Measurements from ENCODE around the gene RSPH4A. TPM values are rescaled to one million over a fixed set of nuclear protein-coding genes. Genes with fewer than 3 reads are reported as not detected.
"Not testable (repeated sequence)": the region's sequence is repeated elsewhere in the genome, so short reads cannot be mapped to it uniquely, and the experiment has no call there.

RSPH4A gene
- total RNA-seq, 2 experiments from 2014 or later: 0.11 TPM; not detected in 1

DNA sequence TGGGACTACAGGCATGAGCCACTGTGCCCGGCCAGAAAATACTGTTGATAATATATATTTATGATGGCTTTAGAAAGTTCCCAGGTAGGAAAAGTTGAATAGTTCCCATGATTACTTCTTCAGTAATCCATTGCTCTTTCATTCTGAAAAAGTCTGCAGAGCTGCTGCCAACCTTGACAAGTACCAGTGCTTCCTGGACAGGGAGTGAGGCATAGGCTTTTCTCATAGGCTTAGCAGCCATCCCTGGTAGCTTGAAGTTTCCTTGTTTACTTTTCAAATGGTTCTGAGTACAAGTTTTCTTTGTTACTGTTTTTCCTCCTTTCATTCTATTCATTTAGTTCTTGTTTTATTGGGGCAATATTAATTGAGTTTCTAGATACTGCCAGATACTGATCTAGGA, 37.1 kb upstream of the RSPH4A start:
- H3K9me3 Mint-ChIP-seq (ENCODE audit: low read depth): no peaks in the 10 kb centered on the region
- ChIA-PET CTCF (interaction anchor here (0.9 kb wide), 1 partner anchor 45 kb away, joined by 3 read pairs; no protein-coding TSS in a partner anchor), POLR2A (no interaction called here)
- H3K4me1 Mint-ChIP-seq: peaks cover 34% of the 10 kb centered on the region
- H3K36me3 Mint-ChIP-seq (ENCODE audit: low read depth): peaks cover 39% of the 10 kb centered on the region
- no peaks in the 10 kb centered on the region for H3K27me3 Mint-ChIP-seq
- DNase-seq (no peak), ATAC-seq (no peak)
- no peak overlapping the region for H3K27ac Mint-ChIP-seq
- intact Hi-C loops (cut with DNase I, micrococcal nuclease): no loop called here
- H3K4me3 Mint-ChIP-seq: no peak overlapping the region

DNA sequence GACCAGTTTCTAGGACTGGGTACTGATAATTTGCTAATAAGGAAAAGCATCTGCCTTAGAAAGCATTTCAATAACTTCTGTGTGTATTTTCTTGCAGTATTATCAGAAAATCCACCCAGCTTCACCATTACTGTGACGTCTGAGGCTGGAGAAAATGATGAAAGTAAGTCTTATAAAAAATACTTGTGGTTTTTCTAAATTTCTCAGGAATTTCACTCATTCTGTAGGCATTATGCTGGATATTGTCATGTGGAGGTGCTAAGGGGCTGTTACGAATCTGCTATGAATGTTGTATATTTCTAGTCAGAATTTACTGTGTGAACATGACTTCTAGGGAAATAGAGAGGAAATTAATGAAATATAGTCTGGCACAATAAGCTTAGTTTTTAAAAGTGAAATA, 36.1 kb upstream of the RSPH4A start:
- ATAC-seq: no peak
- H3K9me3 Mint-ChIP-seq (ENCODE audit: low read depth): no peaks in the 10 kb centered on the region
- intact Hi-C loops (cut with DNase I, micrococcal nuclease): no loop called here
- no peaks in the 10 kb centered on the region for H3K27me3 Mint-ChIP-seq
- peaks cover 30% of the 10 kb centered on the region for H3K4me1 Mint-ChIP-seq
- no peak for DNase-seq
- no peak overlapping the region for H3K27ac Mint-ChIP-seq
- peaks cover 40% of the 10 kb centered on the region for H3K36me3 Mint-ChIP-seq (ENCODE audit: low read depth)
- CTCF ChIA-PET: interaction anchor here (0.6 to 0.9 kb wide), 2 partner anchors 19 to 47 kb away, joined by 3 read pairs; no protein-coding TSS in a partner anchor
- POLR2A ChIA-PET: no interaction called here
- no peak overlapping the region for H3K4me3 Mint-ChIP-seq

DNA sequence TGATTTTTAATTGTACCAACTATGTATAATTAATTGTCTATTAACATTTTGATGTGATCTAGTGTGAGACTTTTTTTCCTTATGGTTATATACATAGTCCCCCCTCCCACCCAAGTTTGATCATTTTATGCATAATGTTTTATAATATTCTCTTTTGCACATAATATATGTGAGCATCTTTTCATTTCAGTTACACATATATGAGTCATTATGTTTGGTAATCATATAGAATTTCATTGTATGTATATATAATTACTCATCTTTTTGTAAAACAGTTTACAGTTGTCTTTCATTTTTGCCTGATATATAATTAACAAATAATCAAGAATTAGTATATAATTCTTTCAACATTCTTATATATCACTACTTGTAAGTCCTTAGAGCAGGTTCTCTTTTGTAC, 30.0 kb upstream of the RSPH4A start:
- no peaks in the 10 kb centered on the region for H3K27me3 Mint-ChIP-seq
- ATAC-seq (no peak), DNase-seq (no peak)
- peaks cover 43% of the 10 kb centered on the region for H3K36me3 Mint-ChIP-seq (ENCODE audit: low read depth)
- H3K4me1 Mint-ChIP-seq: no peaks in the 10 kb centered on the region
- POLR2A ChIA-PET: no interaction called here
- H3K9me3 Mint-ChIP-seq (ENCODE audit: low read depth): no peaks in the 10 kb centered on the region
- CTCF ChIA-PET: no interaction called here
- intact Hi-C loops (cut with DNase I, micrococcal nuclease): no loop called here
- H3K27ac Mint-ChIP-seq: no peak overlapping the region
- H3K4me3 Mint-ChIP-seq: no peak overlapping the region

DNA sequence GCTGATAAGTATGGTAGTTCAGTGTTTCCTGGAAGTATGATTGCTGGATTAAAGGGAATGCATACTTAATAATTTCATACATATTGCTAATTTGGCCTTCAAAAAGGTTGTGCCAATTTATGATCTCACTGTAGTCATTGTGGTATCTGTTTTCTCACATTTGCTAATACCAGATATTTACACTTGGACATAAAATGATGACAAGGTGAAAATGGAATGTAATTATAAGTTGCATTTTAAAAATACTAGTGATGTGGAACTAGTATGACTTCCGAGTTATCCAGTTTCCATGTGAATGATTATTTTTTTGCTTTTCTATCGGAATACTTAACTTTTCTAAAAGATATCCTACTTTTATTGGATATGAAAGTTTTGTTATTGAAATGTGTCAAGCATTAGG, 29.5 kb upstream of the RSPH4A start:
- CTCF ChIA-PET: interaction anchor here (0.6 kb wide), 1 partner anchor 132 kb away, joined by 3 read pairs; no protein-coding TSS in a partner anchor
- intact Hi-C loops (cut with DNase I, micrococcal nuclease): no loop called here
- Mint-ChIP-seq H3K4me1 (no peaks in the 10 kb centered on the region), H3K4me3 (no peak overlapping the region), H3K27ac (no peak overlapping the region), H3K9me3 (ENCODE audit: low read depth) (no peaks in the 10 kb centered on the region), H3K36me3 (ENCODE audit: low read depth) (peaks cover 47% of the 10 kb centered on the region), H3K27me3 (no peaks in the 10 kb centered on the region)
- no peak for DNase-seq
- no peak for ATAC-seq
- POLR2A ChIA-PET: no interaction called here

DNA sequence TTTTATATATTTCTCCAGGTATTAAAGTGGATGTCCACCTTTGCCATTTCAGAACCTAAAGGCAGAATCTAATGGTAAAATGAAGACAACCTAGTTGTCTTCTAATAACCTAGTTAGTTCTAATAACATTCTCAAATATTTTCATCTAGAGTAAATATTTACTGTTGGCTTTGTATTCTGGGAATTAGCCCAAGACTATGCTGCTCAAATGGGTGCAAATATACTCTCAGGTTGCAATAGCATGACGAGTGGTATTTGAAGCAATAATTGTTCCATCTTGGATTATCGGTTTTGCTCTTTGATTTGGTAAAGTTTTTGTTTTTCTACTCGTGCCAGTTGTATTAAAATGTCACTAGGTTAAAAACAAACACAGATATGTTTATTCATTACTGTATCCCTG, 21.0 kb upstream of the RSPH4A start:
- Mint-ChIP-seq H3K4me1 (no peaks in the 10 kb centered on the region), H3K9me3 (ENCODE audit: low read depth) (no peaks in the 10 kb centered on the region), H3K27me3 (no peaks in the 10 kb centered on the region), H3K36me3 (ENCODE audit: low read depth) (peaks cover 47% of the 10 kb centered on the region), H3K27ac (no peak overlapping the region), H3K4me3 (no peak overlapping the region)
- intact Hi-C loops (cut with DNase I, micrococcal nuclease): loop anchor here in 1 of 2 experiments (1.0 kb wide), 1 partner anchor 41 kb away; no protein-coding TSS in a partner anchor
- CTCF ChIA-PET: interaction anchor here (0.6 kb wide), 1 partner anchor 537 kb away, joined by 4 read pairs; no protein-coding TSS in a partner anchor
- DNase-seq (no peak), ATAC-seq (no peak)
- POLR2A ChIA-PET: no interaction called here

DNA sequence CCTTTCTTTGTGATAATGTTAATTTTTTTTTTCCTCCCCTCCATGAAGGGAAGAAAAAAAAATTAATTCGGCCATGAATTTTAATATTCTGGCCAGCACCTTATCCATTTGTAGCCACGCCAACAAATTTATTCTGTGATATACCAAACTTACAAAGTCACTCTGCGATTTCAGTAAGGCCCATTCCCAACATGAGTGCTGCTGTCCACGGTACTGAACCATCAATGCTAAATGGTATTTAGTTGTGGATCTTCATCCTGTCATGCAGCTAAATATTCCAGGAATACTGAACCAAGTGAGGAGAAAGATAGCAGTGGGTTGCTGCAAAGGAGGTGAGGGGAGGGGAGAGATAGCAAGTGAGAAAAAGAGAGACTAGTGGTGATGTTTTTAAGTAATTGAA, 19.5 kb upstream of the RSPH4A start:
- H3K9me3 Mint-ChIP-seq (ENCODE audit: low read depth): no peaks in the 10 kb centered on the region
- H3K27ac Mint-ChIP-seq: no peak overlapping the region
- no peak for ATAC-seq
- ChIA-PET POLR2A (no interaction called here), CTCF (interaction anchor here (1.5 kb wide), 1 partner anchor 48 kb away, joined by 5 read pairs; no protein-coding TSS in a partner anchor)
- no peaks in the 10 kb centered on the region for H3K4me1 Mint-ChIP-seq
- peaks cover 47% of the 10 kb centered on the region for H3K36me3 Mint-ChIP-seq (ENCODE audit: low read depth)
- DNase-seq: no peak
- H3K27me3 Mint-ChIP-seq: no peaks in the 10 kb centered on the region
- H3K4me3 Mint-ChIP-seq: no peak overlapping the region
- intact Hi-C loops (cut with DNase I, micrococcal nuclease): no loop called here

DNA sequence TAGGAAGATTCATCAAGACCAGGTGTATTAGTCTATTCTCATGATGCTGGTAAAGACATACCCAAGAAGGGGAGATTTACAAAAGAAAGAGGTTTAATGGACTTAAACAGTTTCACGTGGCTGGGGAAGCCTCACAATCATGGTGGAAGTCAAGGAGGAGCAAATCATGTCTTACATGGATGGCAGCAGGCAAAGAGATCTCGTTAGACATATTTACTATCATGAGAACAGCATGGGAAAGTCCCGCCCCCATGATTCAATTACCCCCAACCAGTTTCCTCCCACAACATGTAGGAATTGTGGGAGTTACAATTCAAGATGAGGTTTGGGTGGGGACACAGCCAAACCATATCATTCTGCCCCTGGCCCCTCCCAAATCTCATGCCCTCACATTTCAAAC, 12.4 kb upstream of the RSPH4A start:
- H3K36me3 Mint-ChIP-seq (ENCODE audit: low read depth): peaks cover 27% of the 10 kb centered on the region
- intact Hi-C loops (cut with DNase I, micrococcal nuclease); ATAC-seq; CTCF ChIA-PET; H3K4me1 Mint-ChIP-seq; DNase-seq; H3K27ac Mint-ChIP-seq; H3K4me3 Mint-ChIP-seq; H3K9me3 Mint-ChIP-seq (ENCODE audit: low read depth); H3K27me3 Mint-ChIP-seq; POLR2A ChIA-PET: not testable (repeated sequence)

DNA sequence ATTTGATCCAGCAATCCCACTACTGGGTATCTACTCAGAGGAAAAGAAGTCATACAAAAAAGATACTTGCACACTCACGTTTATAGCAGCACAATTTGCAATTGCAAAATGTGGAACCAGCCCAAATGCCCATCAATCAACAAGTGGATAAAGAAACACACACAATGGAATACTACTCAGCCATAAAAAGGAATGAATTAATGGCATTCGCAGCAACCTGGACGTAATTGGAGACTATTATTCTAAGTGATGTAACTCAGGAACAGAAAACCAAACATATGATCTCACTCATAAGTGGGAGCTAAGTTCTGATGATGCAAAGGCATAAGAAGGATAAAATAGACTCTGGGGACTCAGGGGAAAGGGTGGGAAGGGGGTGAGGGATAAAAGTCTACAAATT, 11.4 kb upstream of the RSPH4A start:
- H3K27ac Mint-ChIP-seq; DNase-seq; CTCF ChIA-PET; H3K27me3 Mint-ChIP-seq; H3K9me3 Mint-ChIP-seq (ENCODE audit: low read depth); H3K4me1 Mint-ChIP-seq; H3K4me3 Mint-ChIP-seq; ATAC-seq; intact Hi-C loops (cut with DNase I, micrococcal nuclease); POLR2A ChIA-PET: not testable (repeated sequence)
- H3K36me3 Mint-ChIP-seq (ENCODE audit: low read depth): peaks cover 27% of the 10 kb centered on the region

DNA sequence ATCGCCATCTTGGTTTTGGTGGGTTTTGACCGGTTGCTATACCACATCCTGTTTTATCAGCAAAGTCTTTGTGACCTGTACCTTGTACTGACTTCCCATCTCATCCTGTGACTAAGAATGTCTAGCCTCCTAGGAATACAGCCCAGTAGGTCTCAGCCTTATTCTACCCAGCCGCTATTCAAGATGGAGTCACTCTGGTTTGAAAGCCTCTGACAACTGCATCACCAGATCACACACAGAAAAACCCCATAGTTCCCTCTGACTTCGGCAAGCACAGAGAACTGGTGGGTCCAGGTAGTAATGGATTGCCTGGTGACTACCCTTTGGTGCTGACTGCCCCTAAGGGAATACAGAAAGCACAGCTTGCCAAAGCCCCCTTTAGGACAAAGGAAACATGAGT, 10.3 kb upstream of the RSPH4A start:
- DNase-seq (no peak), ATAC-seq (no peak)
- ChIA-PET POLR2A (no interaction called here), CTCF (no interaction called here)
- Mint-ChIP-seq H3K27me3 (peaks cover under 1% of the 10 kb centered on the region), H3K4me3 (no peak overlapping the region), H3K36me3 (ENCODE audit: low read depth) (peaks cover 23% of the 10 kb centered on the region), H3K27ac (no peak overlapping the region), H3K9me3 (ENCODE audit: low read depth) (peaks cover 3% of the 10 kb centered on the region), H3K4me1 (no peaks in the 10 kb centered on the region)
- intact Hi-C loops (cut with DNase I, micrococcal nuclease): no loop called here

DNA sequence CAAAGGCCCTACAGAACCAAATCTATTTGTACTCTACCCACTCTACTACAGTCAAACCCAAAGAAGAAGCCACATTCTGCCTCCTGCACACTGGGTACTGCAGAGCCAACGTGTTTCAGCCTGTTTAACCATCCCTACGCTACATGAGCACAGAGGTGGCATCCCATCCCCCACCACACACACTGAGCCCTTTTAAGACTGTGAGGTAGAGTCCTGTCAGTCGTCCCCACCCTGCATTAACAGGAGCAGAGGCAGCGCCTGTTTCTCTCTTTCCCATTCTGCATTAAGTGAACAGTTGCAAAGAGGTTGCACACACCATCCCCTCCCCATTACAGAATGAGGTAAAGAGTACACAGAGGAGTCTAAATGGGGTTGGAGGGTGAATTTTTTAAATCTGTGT, 5.2 kb upstream of the RSPH4A start:
- no peak overlapping the region for H3K4me3 Mint-ChIP-seq
- H3K27ac Mint-ChIP-seq: no peak overlapping the region
- ChIA-PET CTCF (no interaction called here), POLR2A (no interaction called here)
- peaks cover 4% of the 10 kb centered on the region for H3K4me1 Mint-ChIP-seq
- no peaks in the 10 kb centered on the region for H3K36me3 Mint-ChIP-seq (ENCODE audit: low read depth)
- H3K27me3 Mint-ChIP-seq: peaks cover 6% of the 10 kb centered on the region
- ATAC-seq (no peak), DNase-seq (no peak)
- H3K9me3 Mint-ChIP-seq (ENCODE audit: low read depth): no peaks in the 10 kb centered on the region
- intact Hi-C loops (cut with DNase I, micrococcal nuclease): no loop called here

DNA sequence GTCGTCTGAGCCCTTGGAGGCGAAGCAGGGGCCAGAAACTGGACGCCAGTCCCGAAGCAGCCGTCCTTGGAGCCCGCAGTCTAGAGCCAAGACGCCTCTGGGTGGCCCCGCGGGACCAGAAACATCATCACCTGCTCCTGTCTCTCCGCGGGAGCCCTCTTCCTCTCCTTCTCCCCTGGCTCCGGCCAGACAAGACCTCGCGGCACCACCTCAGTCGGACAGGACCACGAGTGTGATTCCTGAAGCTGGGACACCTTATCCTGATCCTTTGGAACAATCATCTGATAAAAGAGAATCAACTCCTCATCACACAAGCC, 416 bp downstream of the RSPH4A start:
- CTCF ChIA-PET: interaction anchor here (1.1 to 1.7 kb wide), 3 partner anchors 9 to 56 kb away, joined by 3 to 8 read pairs (median 5); no protein-coding TSS in a partner anchor
- Mint-ChIP-seq H3K27me3 (peaks cover 7% of the 10 kb centered on the region), H3K36me3 (ENCODE audit: low read depth) (no peaks in the 10 kb centered on the region), H3K4me1 (peaks cover 15% of the 10 kb centered on the region), H3K27ac (peak overlapping the region; percentile 22), H3K4me3 (peak overlapping the region; percentile 78), H3K9me3 (ENCODE audit: low read depth) (no peaks in the 10 kb centered on the region)
- POLR2A ChIA-PET: interaction anchor here (0.6 to 1.5 kb wide), 2 partner anchors 50 to 337 kb away, joined by 3 read pairs; partner anchors contain the start of gene TSPYL1
- peak; percentile 35 for DNase-seq
- peak; percentile 21 for ATAC-seq
- intact Hi-C loops (cut with DNase I, micrococcal nuclease): loop anchor here (1.0 kb wide), 1 partner anchor 45 kb away; the partner anchor contains the start of gene RWDD1 (in 2 of the 2)

DNA sequence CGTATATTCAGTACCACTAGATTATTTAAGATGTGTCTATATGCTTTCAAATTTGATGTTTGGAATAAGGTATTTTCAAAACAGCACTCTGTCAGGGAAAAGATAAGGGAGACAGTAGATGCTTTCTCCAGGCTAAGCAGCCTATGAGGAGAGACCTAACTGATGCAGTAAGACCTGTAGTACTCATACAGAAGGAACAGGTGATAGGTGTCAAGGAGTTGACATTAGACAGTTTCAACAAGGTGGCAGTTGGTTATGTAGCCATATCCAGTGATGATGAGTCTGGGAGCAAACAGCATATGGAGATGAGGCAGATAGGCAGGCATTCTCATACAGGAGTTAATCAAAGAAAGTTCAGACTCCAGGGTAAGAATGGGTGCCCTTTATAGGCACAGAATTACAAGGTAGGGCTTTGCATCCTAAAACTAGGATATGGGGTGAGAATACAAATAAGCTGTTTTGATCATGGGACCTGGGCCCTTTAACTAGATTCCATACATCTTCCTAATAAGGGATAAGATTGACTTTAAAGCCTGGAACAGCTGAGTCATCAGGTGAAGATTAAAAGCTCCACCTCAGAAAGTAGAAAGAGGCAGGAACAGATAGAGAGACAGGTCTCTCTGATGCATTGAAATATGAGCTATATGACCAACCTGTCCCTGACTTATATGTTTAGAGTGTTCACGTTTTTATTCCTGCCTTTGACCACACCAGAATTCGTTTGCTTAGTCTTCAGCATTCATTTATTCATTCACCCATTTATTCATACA, 7.9 kb downstream of the RSPH4A start:
- no peaks in the 10 kb centered on the region for H3K9me3 Mint-ChIP-seq (ENCODE audit: low read depth)
- no peak overlapping the region for H3K27ac Mint-ChIP-seq
- H3K27me3 Mint-ChIP-seq: no peaks in the 10 kb centered on the region
- no peaks in the 10 kb centered on the region for H3K4me1 Mint-ChIP-seq
- H3K36me3 Mint-ChIP-seq (ENCODE audit: low read depth): no peaks in the 10 kb centered on the region
- H3K4me3 Mint-ChIP-seq: no peak overlapping the region
- no peak for DNase-seq
- no peak for ATAC-seq
- ChIA-PET POLR2A (no interaction called here), CTCF (interaction anchor here (1.1 kb wide), 1 partner anchor 12 kb away, joined by 5 read pairs; no protein-coding TSS in a partner anchor)
- intact Hi-C loops (cut with DNase I, micrococcal nuclease): no loop called here
